Peyer's patch (tissue), 4 donors: ENCODE measurements around the gene JAML.

ENCODE experiments used
- POLR2A ChIP-seq, 2 donors: fragments of 450-650 bp; IDR thresholded peaks; one replicate each; pipeline ENCODE4 v1.5.1; 2017; ENCODE audit warnings: antibody characterized with exemption in 2 of 2, mild to moderate bottlenecking in 2 of 2, moderate library complexity in 2 of 2
- TF ChIP-seq, protein P1 (sequence below), 6 experiments: fragments of 450-650 bp in 4 of 6; fragments of 200-600 bp in 2 of 6; sonication (generic) in 1 of 6; IDR thresholded peaks; one replicate each; pipeline ENCODE4 v1.5.1; 2017 to 2019; ENCODE audit warnings: antibody characterized with exemption in 6 of 6, mild to moderate bottlenecking in 3 of 6, moderate library complexity in 1 of 6

DNA sequence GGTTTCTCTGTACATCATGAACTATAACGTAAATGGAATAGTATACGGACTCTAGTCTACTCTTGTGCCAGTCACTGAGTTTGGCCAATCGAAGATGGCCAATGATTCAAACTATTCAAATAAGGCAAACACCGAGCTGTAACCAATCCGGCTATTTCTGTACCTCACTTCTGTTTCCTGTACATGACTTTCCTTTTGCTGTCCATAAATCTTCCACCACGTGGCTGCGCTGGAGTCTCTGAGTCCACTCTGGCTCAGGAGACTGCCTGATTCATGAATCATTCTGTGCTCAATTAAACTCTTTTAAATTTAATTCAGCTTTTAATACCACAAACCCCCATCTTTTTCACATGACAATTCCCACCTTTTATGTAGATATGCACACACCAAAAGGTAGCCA is 1.5 kb upstream of the JAML start:
- TF ChIP-seq POLR2A (IDR thresholded peaks at IDR 0.05), result no peak
- TF ChIP-seq, protein P1, sequence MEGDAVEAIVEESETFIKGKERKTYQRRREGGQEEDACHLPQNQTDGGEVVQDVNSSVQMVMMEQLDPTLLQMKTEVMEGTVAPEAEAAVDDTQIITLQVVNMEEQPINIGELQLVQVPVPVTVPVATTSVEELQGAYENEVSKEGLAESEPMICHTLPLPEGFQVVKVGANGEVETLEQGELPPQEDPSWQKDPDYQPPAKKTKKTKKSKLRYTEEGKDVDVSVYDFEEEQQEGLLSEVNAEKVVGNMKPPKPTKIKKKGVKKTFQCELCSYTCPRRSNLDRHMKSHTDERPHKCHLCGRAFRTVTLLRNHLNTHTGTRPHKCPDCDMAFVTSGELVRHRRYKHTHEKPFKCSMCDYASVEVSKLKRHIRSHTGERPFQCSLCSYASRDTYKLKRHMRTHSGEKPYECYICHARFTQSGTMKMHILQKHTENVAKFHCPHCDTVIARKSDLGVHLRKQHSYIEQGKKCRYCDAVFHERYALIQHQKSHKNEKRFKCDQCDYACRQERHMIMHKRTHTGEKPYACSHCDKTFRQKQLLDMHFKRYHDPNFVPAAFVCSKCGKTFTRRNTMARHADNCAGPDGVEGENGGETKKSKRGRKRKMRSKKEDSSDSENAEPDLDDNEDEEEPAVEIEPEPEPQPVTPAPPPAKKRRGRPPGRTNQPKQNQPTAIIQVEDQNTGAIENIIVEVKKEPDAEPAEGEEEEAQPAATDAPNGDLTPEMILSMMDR (IDR thresholded peaks at IDR 0.05), result no peak
